ENCODE data around the gene GNAT2. TPM values are rescaled to one million over a fixed set of nuclear protein-coding genes. Genes with fewer than 3 reads are reported as not detected.

Gene GNAT2
- total and polyA plus RNA-seq, 2 donors (not counting 1 experiment from before 2014, with no cell fraction given), result 0.17 to 0.22 TPM

GRCh38 chr1:109627692-109628399, 8.4 kb upstream of the GNAT2 start:
- TF ChIP-seq CTCF (conservative IDR thresholded peaks at IDR 0.05 in 1 of 2, IDR thresholded peaks at IDR 0.05 in 1 of 2; ENCODE audit: low read depth in 1 of 2, low read length in 2 of 2), result no peak
- no peak for TF ChIP-seq EZH2 (IDR thresholded peaks at IDR 0.05; ENCODE audit: low read length, missing control alignments)
- Histone ChIP-seq H4K20me1 (ENCODE audit: control insufficient read depth, extremely low read depth, insufficient read depth, low read length) (no peaks in the 10 kb centered on the region), H2AFZ (ENCODE audit: low read length) (no peak overlapping the region)

GRCh38 chr1:109626682-109627408, 7.4 kb upstream of the GNAT2 start:
- peaks cover 28% of the 10 kb centered on the region for H3K36me3 ChIP-seq (ENCODE audit: control insufficient read depth, insufficient read depth, low read length)
- no peak overlapping the region for H2AFZ ChIP-seq (ENCODE audit: low read length)
- peaks cover 10% of the 10 kb centered on the region for H3K4me1 ChIP-seq (ENCODE audit: control insufficient read depth, extremely low read depth, insufficient read depth, low read length)
- no peaks in the 10 kb centered on the region for H3K9me3 ChIP-seq (ENCODE audit: control insufficient read depth, insufficient read depth, low read depth, low read length)
- no peak overlapping the region for H3K4me2 ChIP-seq (ENCODE audit: extremely low read depth, insufficient read depth, low read length)
- peaks cover 34% of the 10 kb centered on the region for H3K79me2 ChIP-seq (ENCODE audit: control insufficient read depth, insufficient read depth, low read length)
- no peaks in the 10 kb centered on the region for H4K20me1 ChIP-seq (ENCODE audit: control insufficient read depth, extremely low read depth, insufficient read depth, low read length)
- DNase-seq (ENCODE audit: low read depth in 2 of 2), result no peak
- H3K27ac ChIP-seq (ENCODE audit: insufficient read depth, low read length), result no peak overlapping the region
- no peak for TF ChIP-seq CTCF (conservative IDR thresholded peaks at IDR 0.05 in 1 of 2, IDR thresholded peaks at IDR 0.05 in 1 of 2; ENCODE audit: low read depth in 1 of 2, low read length in 2 of 2)
- no peak for TF ChIP-seq EZH2 (IDR thresholded peaks at IDR 0.05; ENCODE audit: low read length, missing control alignments)
- H3K4me3 ChIP-seq (replicated peaks in 1 of 4; ENCODE audit: control extremely low read depth in 1 of 4, insufficient read depth in 1 of 4, low read depth in 3 of 4, low read length in 4 of 4), result no peak overlapping the region
- H3K9ac ChIP-seq (ENCODE audit: insufficient read depth, low read length), result no peak overlapping the region
- no peaks in the 10 kb centered on the region for H3K27me3 ChIP-seq (ENCODE audit: control insufficient read depth, insufficient read depth, low read length)

More at GRCh38 chr1:109627692-109628399, 8.4 kb upstream of the GNAT2 start:
- H3K36me3 ChIP-seq (ENCODE audit: control insufficient read depth, insufficient read depth, low read length), result peaks cover 32% of the 10 kb centered on the region
- no peaks in the 10 kb centered on the region for H3K27me3 ChIP-seq (ENCODE audit: control insufficient read depth, insufficient read depth, low read length)
- no peak overlapping the region for H3K27ac ChIP-seq (ENCODE audit: insufficient read depth, low read length)
- H3K4me2 ChIP-seq (ENCODE audit: extremely low read depth, insufficient read depth, low read length), result no peak overlapping the region
- no peak overlapping the region for H3K9ac ChIP-seq (ENCODE audit: insufficient read depth, low read length)
- peaks cover 24% of the 10 kb centered on the region for H3K79me2 ChIP-seq (ENCODE audit: control insufficient read depth, insufficient read depth, low read length)
- H3K4me3 ChIP-seq (replicated peaks in 1 of 4; ENCODE audit: control extremely low read depth in 1 of 4, insufficient read depth in 1 of 4, low read depth in 3 of 4, low read length in 4 of 4), result no peak overlapping the region
- H3K9me3 ChIP-seq (ENCODE audit: control insufficient read depth, insufficient read depth, low read depth, low read length), result no peaks in the 10 kb centered on the region
- DNase-seq (ENCODE audit: low read depth in 2 of 2), result no peak
- H3K4me1 ChIP-seq (ENCODE audit: control insufficient read depth, extremely low read depth, insufficient read depth, low read length), result peaks cover 6% of the 10 kb centered on the region
